Melanocyte of skin (primary cell): ENCODE measurements around the gene GOLGA6L25. TPM values are rescaled to one million over a fixed set of nuclear protein-coding genes. Genes with fewer than 3 reads are reported as not detected.

Experiments
- small RNA-seq, 2 donors: library from RNA; depleted of rRNA; stranded (forward); fragments of <200 nt; gene quantifications; one replicate each; pipeline ENCODE3, GENCODE V24; 2012
- total RNA-seq, 2 donors: library from RNA; depleted of rRNA; stranded (reverse); fragments of >200 nt; gene quantifications; 2 replicates each; pipeline ENCODE4 v1.2.3, GENCODE V29; 2012

GOLGA6L25 gene
- total RNA-seq = not detected

GRCh38 chr15:28553268-28553667 lies at the start of gene GOLGA6L25:
Gene GOLGA6L25 (plus strand): TSS chr15:28553568. CDS start chr15:28553629, 61 bp downstream.

GRCh38 chr15:28532954-28533353 lies 20.4 kb upstream of the GOLGA6L25 start, which contains the start of gene GOLGA8G:
Gene GOLGA8G (minus strand): TSS chr15:28532971. CDS start chr15:28532909, 62 bp downstream.

Small RNA genes lying within 50 kb of the gene (small RNA-seq; reads per million reads assigned to genes)
- gene AC138749.2 = 0 reads per million in 2 donors
- gene RF00017 = 0 reads per million in 2 donors

Other genes starting within 250 kb of the GOLGA6L25 start
- 10 to 100 TPM; 86.3 to 93.9 TPM for gene HERC2, start 231.4 kb upstream of the GOLGA6L25 start, total RNA-seq
- not detected for gene GOLGA6L24, start 195.5 kb upstream of the GOLGA6L25 start, total RNA-seq
- not detected for gene GOLGA8F, start 174.9 kb upstream of the GOLGA6L25 start, total RNA-seq
- not detected for gene GOLGA8G, start 20.6 kb upstream of the GOLGA6L25 start, total RNA-seq
- not detected for gene GOLGA8M, start 158.9 kb downstream of the GOLGA6L25 start, total RNA-seq